Keratinocyte (primary cell): ENCODE results near the gene TOE1. TPM values are rescaled to one million over a fixed set of nuclear protein-coding genes. Genes with fewer than 3 reads are reported as not detected.

Experiments
- DNase-seq: peaks from one replicate; pipeline ENCODE4 v3.0.0-alpha.2; 2011; ENCODE audit warnings: low read depth, missing footprints, low spot score
- FAIRE-seq: peaks from 2 replicates; lab custom pipeline; 2011; peaks lifted over from hg19 to GRCh38; lab: Jason Lieb, UNC
- H2AFZ ChIP-seq: 2 replicates; pipeline ENCODE4 v1.6.0; 2012; ENCODE audit warnings: low read length, control low read depth, inconsistent platforms; ENCODE audit not compliant: control insufficient read depth
- H3K27ac ChIP-seq: 2 replicates; pipeline ENCODE4 v1.5.1; 2011; ENCODE audit warnings: low read length; ENCODE audit not compliant: control insufficient read depth, insufficient read depth
- H3K27me3 ChIP-seq: 3 replicates; pipeline ENCODE4 v1.6.0; 2011; ENCODE audit warnings: low read length; ENCODE audit not compliant: control insufficient read depth, insufficient read depth; ENCODE audit errors: extremely low read depth
- H3K36me3 ChIP-seq, 2 experiments: 2 replicates in 1 of 2; 3 replicates in 1 of 2; pipeline ENCODE4 v1.5.1; 2011; ENCODE audit warnings: low read length in 2 of 2, mild to moderate bottlenecking in 1 of 2; ENCODE audit not compliant: control insufficient read depth in 2 of 2, insufficient read depth in 2 of 2; ENCODE audit errors: extremely low read depth in 1 of 2
- H3K4me1 ChIP-seq: 3 replicates; pipeline ENCODE4 v1.5.1; 2011; ENCODE audit warnings: low read length; ENCODE audit not compliant: control insufficient read depth, insufficient read depth; ENCODE audit errors: extremely low read depth
- H3K4me2 ChIP-seq: 3 replicates; pipeline ENCODE4 v1.6.0; 2011; ENCODE audit warnings: low read depth, low read length; ENCODE audit not compliant: control insufficient read depth, insufficient read depth; ENCODE audit errors: extremely low read depth
- H3K4me3 ChIP-seq, 3 experiments: fragments of 200-600 bp in 1 of 3; sonication (generic) in 1 of 3; 2 replicates in 2 of 3; 3 replicates in 1 of 3; pipeline ENCODE4 v1.5.1; 2011 to 2016; ENCODE audit warnings: low read length in 3 of 3, mild to moderate bottlenecking in 3 of 3, control low read depth in 2 of 3, inconsistent platforms in 1 of 3, low read depth in 1 of 3, mixed read lengths in 1 of 3, mixed run types in 1 of 3, moderate library complexity in 1 of 3; ENCODE audit not compliant: control insufficient read depth in 2 of 3, insufficient read depth in 2 of 3; ENCODE audit errors: extremely low read depth in 1 of 3
- H3K79me2 ChIP-seq: 2 replicates; pipeline ENCODE4 v1.6.0; 2012; ENCODE audit warnings: low read length; ENCODE audit not compliant: control insufficient read depth, insufficient read depth
- H3K9ac ChIP-seq: 3 replicates; pipeline ENCODE4 v1.6.0; 2011; ENCODE audit warnings: low read length; ENCODE audit not compliant: control insufficient read depth, insufficient read depth; ENCODE audit errors: extremely low read depth
- H3K9me1 ChIP-seq: 3 replicates; pipeline ENCODE4 v1.6.0; 2011; ENCODE audit warnings: low read length; ENCODE audit not compliant: control insufficient read depth, insufficient read depth; ENCODE audit errors: extremely low read depth
- H3K9me3 ChIP-seq: 2 replicates; pipeline ENCODE4 v1.5.1; 2012; ENCODE audit warnings: low read depth, low read length; ENCODE audit not compliant: control insufficient read depth
- H4K20me1 ChIP-seq: 3 replicates; pipeline ENCODE4 v1.6.0; 2011; ENCODE audit warnings: low read length; ENCODE audit not compliant: control insufficient read depth, insufficient read depth; ENCODE audit errors: extremely low read depth
- CTCF ChIP-seq, 3 experiments: IDR thresholded peaks in 1 of 3; conservative IDR thresholded peaks in 1 of 3; optimal IDR thresholded peaks in 1 of 3; 2 replicates in 2 of 3; 3 replicates in 1 of 3; pipeline versions ENCODE3 to v1.5.1; 2011; ENCODE audit warnings: low read length in 3 of 3, mild to moderate bottlenecking in 3 of 3, moderate library complexity in 2 of 3, control low read depth in 1 of 3, inconsistent platforms in 1 of 3; ENCODE audit not compliant: insufficient read depth in 2 of 3; ENCODE audit errors: extremely low read depth in 1 of 3
- EZH2 ChIP-seq: IDR thresholded peaks from one replicate; pipeline ENCODE4 v1.6.1; 2012; ENCODE audit warnings: inconsistent platforms, mild to moderate bottlenecking, low read length, moderate library complexity
- dilution Hi-C: fragments of 300-500 bp; cut with MboI; formaldehyde crosslinking; loops from one replicate; pipeline ENCODE4 v1.7.0; 2020; ENCODE audit warnings: low sequenced_read_pairs; ENCODE audit not compliant: extremely low pct_ligation_motif_present
- polyA plus RNA-seq, 5 experiments: library from polyadenylated mRNA; depleted of rRNA in 3 of 5; stranded (reverse) in 3 of 5; stranded (forward) in 1 of 5; unstranded in 1 of 5; fragments of >200 nt; gene quantifications; 1 replicate in 1 of 5; 2 replicates in 3 of 5; 3 replicates in 1 of 5; pipeline versions ENCODE4 v1.2.1 to v1.2.3, GENCODE V29; 2011 to 2012; ENCODE audit warnings: missing spikeins in 2 of 5, low read depth in 1 of 5, low replicate concordance in 1 of 5

TOE1 gene
- polyA plus RNA-seq, 1 donor (not counting 4 experiments of a cell fraction or from before 2014, with no cell fraction given) = 12.1 TPM

GRCh38 chr1:45303520-45304310 is 36.3 kb upstream of the TOE1 start:
- Histone ChIP-seq H2AFZ (peak overlapping the region; percentile 76), H3K4me2 (peak overlapping the region; percentile 91), H3K36me3 (no peaks in the 10 kb centered on the region), H3K9ac (peak overlapping the region; percentile 85), H3K4me3 (peak overlapping the region; percentile 66 to 75 (median 75)), H3K9me3 (no peaks in the 10 kb centered on the region), H4K20me1 (no peaks in the 10 kb centered on the region), H3K27ac (peak overlapping the region; percentile 89), H3K4me1 (peaks cover 13% of the 10 kb centered on the region), H3K9me1 (no peaks in the 10 kb centered on the region), H3K79me2 (no peaks in the 10 kb centered on the region), H3K27me3 (no peaks in the 10 kb centered on the region)
- peak; percentile 79 for DNase-seq
- dilution Hi-C loops = no loop called here
- no peak for FAIRE-seq
- TF ChIP-seq CTCF (optimal IDR thresholded peaks at IDR 0.05 in 1 of 3, IDR thresholded peaks at IDR 0.05 in 1 of 3, conservative IDR thresholded peaks at IDR 0.05 in 1 of 3; ENCODE audit: extremely low read depth in 1 of 3, insufficient read depth in 2 of 3, low read length in 3 of 3) (peak; percentile 40 to 84 (median 64)), EZH2 (no peak)

- H3K79me2 ChIP-seq = no peaks in the 10 kb centered on the region
- H3K4me3 ChIP-seq = peak overlapping the region; percentile 66 to 75 (median 75)
- FAIRE-seq (no peak), DNase-seq (no peak)
- peak overlapping the region; percentile 76 for H2AFZ ChIP-seq
- H3K27ac ChIP-seq = peak overlapping the region; percentile 89
- TF ChIP-seq CTCF (optimal IDR thresholded peaks at IDR 0.05 in 1 of 3, IDR thresholded peaks at IDR 0.05 in 1 of 3, conservative IDR thresholded peaks at IDR 0.05 in 1 of 3; ENCODE audit: extremely low read depth in 1 of 3, insufficient read depth in 2 of 3, low read length in 3 of 3) (peak in 1 of 3 experiments; percentile 3), EZH2 (no peak)
- dilution Hi-C loops = no loop called here
- H3K9me3 ChIP-seq = no peaks in the 10 kb centered on the region
- H3K9ac ChIP-seq = peak overlapping the region; percentile 85
- no peaks in the 10 kb centered on the region for H4K20me1 ChIP-seq
- peaks cover 13% of the 10 kb centered on the region for H3K4me1 ChIP-seq
- no peaks in the 10 kb centered on the region for H3K36me3 ChIP-seq
- no peaks in the 10 kb centered on the region for H3K27me3 ChIP-seq
- H3K4me2 ChIP-seq = peak overlapping the region; percentile 91
- no peaks in the 10 kb centered on the region for H3K9me1 ChIP-seq
Measured at GRCh38 chr1:45304311-45305081, 35.5 kb upstream of the TOE1 start.
